MM.1S (cell line): Measurements from ENCODE around the gene R3HDM2.
"Not testable (repeated sequence)": the region's sequence is repeated elsewhere in the genome, so short reads cannot be mapped to it uniquely, and the experiment has no call there.

Source experiments
- DNase-seq: peaks from one replicate; pipeline ENCODE4 v3.0.0-alpha.2; 2015
- H2AFZ ChIP-seq: fragments of 300-600 bp; sonication (generic); 2 replicates; pipeline ENCODE4 v1.6.0; 2016; ENCODE audit warnings: antibody characterized with exemption, low read length
- H3F3A ChIP-seq: fragments of 300-600 bp; sonication (generic); 2 replicates; pipeline ENCODE4 v1.6.1; 2016; ENCODE audit warnings: mild to moderate bottlenecking, antibody characterized with exemption, low read length, moderate library complexity, mixed read lengths; ENCODE audit not compliant: insufficient read depth
- H3K27ac ChIP-seq: fragments of 300-600 bp; sonication (generic); 2 replicates; pipeline ENCODE4 v1.5.1; 2016; ENCODE audit warnings: mild to moderate bottlenecking, low read length
- H3K27me3 ChIP-seq: fragments of 300-600 bp; sonication (generic); replicated peaks from 2 replicates; pipeline ENCODE4 v1.6.0; 2016; ENCODE audit warnings: low read length; ENCODE audit not compliant: insufficient read depth
- H3K36me3 ChIP-seq: fragments of 300-600 bp; sonication (generic); replicated peaks from 2 replicates; pipeline ENCODE4 v1.6.1; 2016; ENCODE audit warnings: mild to moderate bottlenecking, low read length, mixed read lengths; ENCODE audit not compliant: insufficient read depth
- H3K4me1 ChIP-seq: fragments of 300-600 bp; sonication (generic); 2 replicates; pipeline ENCODE4 v1.6.1; 2016; ENCODE audit warnings: low read length, mixed read lengths
- H3K4me2 ChIP-seq: fragments of 300-600 bp; sonication (generic); 2 replicates; pipeline ENCODE4 v1.6.0; 2016; ENCODE audit warnings: low read depth, low read length
- H3K4me3 ChIP-seq: fragments of 300-600 bp; sonication (generic); 2 replicates; pipeline ENCODE4 v1.5.1; 2016; ENCODE audit warnings: low read length, mixed read lengths
- H3K79me2 ChIP-seq: fragments of 300-600 bp; sonication (generic); 2 replicates; pipeline ENCODE4 v1.6.1; 2016; ENCODE audit warnings: mixed run types, low read length, mixed read lengths
- H3K9ac ChIP-seq: fragments of 300-600 bp; sonication (generic); 2 replicates; pipeline ENCODE4 v1.6.1; 2016; ENCODE audit warnings: low read length, mixed read lengths
- H3K9me2 ChIP-seq: fragments of 300-600 bp; sonication (generic); replicated peaks from 2 replicates; pipeline ENCODE4 v1.6.1; 2016; ENCODE audit warnings: mild to moderate bottlenecking, low read length, mixed read lengths; ENCODE audit not compliant: insufficient read depth
- H3K9me3 ChIP-seq: fragments of 300-600 bp; sonication (generic); replicated peaks from 2 replicates; pipeline ENCODE4 v1.6.1; 2016; ENCODE audit warnings: mild to moderate bottlenecking, low read length, mixed read lengths; ENCODE audit not compliant: insufficient read depth
- H4K20me1 ChIP-seq: fragments of 300-600 bp; sonication (generic); 2 replicates; pipeline ENCODE4 v1.6.1; 2016; ENCODE audit warnings: mild to moderate bottlenecking, low read length, moderate library complexity, mixed read lengths; ENCODE audit not compliant: insufficient read depth
- CTCF ChIP-seq: fragments of 300-600 bp; sonication (generic); IDR thresholded peaks from 2 replicates; pipeline ENCODE4 v1.5.1; 2016; ENCODE audit warnings: antibody characterized with exemption, low read length, mixed read lengths
- EZH2 ChIP-seq: fragments of 300-600 bp; sonication (generic); optimal IDR thresholded peaks from 2 replicates; pipeline ENCODE3; 2017; ENCODE audit warnings: low read depth, mild to moderate bottlenecking, antibody characterized with exemption, low read length, mixed read lengths
- EZH2phosphoT487 ChIP-seq: fragments of 300-600 bp; sonication (generic); IDR thresholded peaks from 2 replicates; pipeline ENCODE4 v1.6.1; 2018; ENCODE audit warnings: antibody characterized with exemption, low read length

R3HDM2 gene

GRCh38 chr12:57367121-57367520 lies 63.7 kb downstream of the R3HDM2 start:
- no peaks in the 10 kb centered on the region for H3K9me3 ChIP-seq
- no peaks in the 10 kb centered on the region for H4K20me1 ChIP-seq
- H2AFZ ChIP-seq = no peak overlapping the region
- H3K9ac ChIP-seq = no peak overlapping the region
- no peak for DNase-seq
- no peak overlapping the region for H3K4me2 ChIP-seq
- no peak overlapping the region for H3K4me3 ChIP-seq
- no peaks in the 10 kb centered on the region for H3K27me3 ChIP-seq
- H3K79me2 ChIP-seq = no peaks in the 10 kb centered on the region
- no peaks in the 10 kb centered on the region for H3K4me1 ChIP-seq
- no peaks in the 10 kb centered on the region for H3F3A ChIP-seq
- H3K36me3 ChIP-seq = no peaks in the 10 kb centered on the region
- TF ChIP-seq EZH2 (no peak), EZH2phosphoT487 (no peak), CTCF (no peak)
- no peaks in the 10 kb centered on the region for H3K9me2 ChIP-seq
- no peak overlapping the region for H3K27ac ChIP-seq

DNA sequence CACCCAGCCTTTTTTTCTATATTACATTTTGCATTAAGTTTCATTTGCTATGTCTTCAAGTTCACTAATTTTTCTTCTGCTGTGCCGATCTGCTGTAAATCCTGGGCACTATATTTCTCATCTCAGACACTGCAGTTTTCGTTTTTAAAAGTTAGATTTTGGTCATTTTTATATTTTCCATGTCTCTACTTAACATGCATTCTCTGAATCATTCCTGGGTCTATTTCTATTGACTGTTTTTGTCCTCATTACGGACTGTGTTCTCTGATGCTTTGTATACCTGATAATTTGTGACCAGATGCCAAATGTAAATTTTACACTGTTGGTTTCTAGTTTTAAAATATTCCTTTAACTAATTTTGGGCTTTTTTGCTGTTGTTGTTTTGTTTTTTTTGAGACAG lies 64.5 kb downstream of the R3HDM2 start:
- H3K4me3 ChIP-seq = no peak overlapping the region

GRCh38 chr12:57364156-57364555 lies 66.7 kb downstream of the R3HDM2 start:
- not testable (repeated sequence) for H3K4me1 ChIP-seq, H3K79me2 ChIP-seq, H2AFZ ChIP-seq, DNase-seq, H4K20me1 ChIP-seq, H3K9me3 ChIP-seq, H3K36me3 ChIP-seq, H3K9ac ChIP-seq, H3K27ac ChIP-seq, H3K9me2 ChIP-seq, H3K4me3 ChIP-seq, H3K27me3 ChIP-seq, H3F3A ChIP-seq, H3K4me2 ChIP-seq

More for the DNA sequence above, 64.5 kb downstream of the R3HDM2 start:
- Histone ChIP-seq H3K27me3 (no peaks in the 10 kb centered on the region), H3K9me3 (no peaks in the 10 kb centered on the region), H3K36me3 (no peaks in the 10 kb centered on the region), H3K79me2 (no peaks in the 10 kb centered on the region), H3K4me2 (no peak overlapping the region), H3K27ac (no peak overlapping the region), H4K20me1 (no peaks in the 10 kb centered on the region), H3K9ac (no peak overlapping the region), H3K4me1 (no peaks in the 10 kb centered on the region), H3K9me2 (no peaks in the 10 kb centered on the region), H3F3A (no peaks in the 10 kb centered on the region), H2AFZ (no peak overlapping the region)
- no peak for DNase-seq
- TF ChIP-seq EZH2phosphoT487 (no peak), EZH2 (no peak), CTCF (no peak)

DNA sequence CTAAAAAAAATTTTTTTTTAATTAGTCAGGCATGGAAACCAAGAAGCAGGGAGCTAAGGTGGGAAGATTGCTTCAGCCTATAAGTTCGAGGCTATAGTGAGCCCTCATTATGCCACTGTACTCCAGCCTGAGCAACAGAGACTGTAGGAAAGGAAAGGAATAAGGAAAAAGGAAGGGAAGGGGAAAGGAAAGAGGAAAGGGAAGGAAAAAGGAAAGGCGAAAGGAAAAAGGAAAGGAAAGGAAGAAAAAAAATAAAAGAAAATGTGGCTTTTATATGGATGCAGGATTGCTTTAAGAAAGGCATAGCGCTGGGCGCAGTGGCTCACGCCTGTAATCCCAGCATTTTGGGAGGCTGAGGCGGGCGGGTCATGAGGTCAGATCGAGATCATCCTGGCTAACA lies 70.4 kb downstream of the R3HDM2 start:
- no peaks in the 10 kb centered on the region for H3K9me3 ChIP-seq
- no peaks in the 10 kb centered on the region for H3K79me2 ChIP-seq
- H3K27me3 ChIP-seq = no peaks in the 10 kb centered on the region
- no peak overlapping the region for H3K27ac ChIP-seq
- H3K9ac ChIP-seq = no peak overlapping the region
- no peaks in the 10 kb centered on the region for H3K4me1 ChIP-seq
- TF ChIP-seq CTCF (no peak), EZH2phosphoT487 (no peak)
- no peak for DNase-seq
- H3K4me2 ChIP-seq = no peak overlapping the region
- no peaks in the 10 kb centered on the region for H3F3A ChIP-seq
- H3K4me3 ChIP-seq = no peak overlapping the region
- no peaks in the 10 kb centered on the region for H3K9me2 ChIP-seq
- no peaks in the 10 kb centered on the region for H4K20me1 ChIP-seq
- H3K36me3 ChIP-seq = no peaks in the 10 kb centered on the region
- no peak overlapping the region for H2AFZ ChIP-seq
